Measurements from ENCODE around the gene FBN1.

Gene FBN1

DNA sequence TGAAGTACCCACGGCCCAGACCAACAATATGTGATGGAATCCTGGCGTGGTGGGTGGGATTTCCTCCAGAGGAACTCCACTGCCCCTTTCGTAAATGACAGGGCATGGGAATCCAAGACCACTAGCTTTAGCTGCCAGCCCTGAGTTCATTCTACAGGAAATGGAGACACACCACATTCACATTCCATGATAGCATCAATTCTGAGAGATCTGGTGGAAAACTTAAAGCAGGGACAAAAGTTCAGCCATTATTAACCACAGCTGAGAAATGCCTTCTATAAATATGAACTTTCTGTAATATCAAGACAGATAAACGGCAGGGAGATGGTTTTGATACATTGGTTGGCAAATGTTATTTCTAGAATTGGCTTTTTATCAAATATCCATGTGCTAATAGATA is 98.2 kb downstream of the FBN1 start:
- DNase-seq, result no peak

DNA sequence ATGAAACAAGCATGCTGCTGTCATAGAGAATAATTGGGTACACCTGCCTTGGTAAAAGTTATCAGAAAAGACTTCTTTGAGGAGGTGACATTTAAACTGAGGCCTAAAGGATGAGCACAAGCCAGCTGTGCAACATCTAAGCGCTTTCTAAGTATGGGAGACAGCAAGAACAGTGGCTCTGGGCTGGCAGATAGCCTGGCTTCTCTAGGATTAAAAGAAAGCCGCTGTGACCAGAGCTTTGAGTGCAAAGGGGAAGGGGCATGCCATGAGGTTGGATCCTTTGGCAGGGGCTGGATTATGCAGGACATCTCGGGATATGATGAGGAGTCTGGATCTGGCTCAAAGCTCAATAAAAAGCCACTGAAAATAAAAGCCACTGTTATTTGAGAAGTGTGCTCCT is 99.2 kb downstream of the FBN1 start:
- DNase-seq, result no peak

DNA sequence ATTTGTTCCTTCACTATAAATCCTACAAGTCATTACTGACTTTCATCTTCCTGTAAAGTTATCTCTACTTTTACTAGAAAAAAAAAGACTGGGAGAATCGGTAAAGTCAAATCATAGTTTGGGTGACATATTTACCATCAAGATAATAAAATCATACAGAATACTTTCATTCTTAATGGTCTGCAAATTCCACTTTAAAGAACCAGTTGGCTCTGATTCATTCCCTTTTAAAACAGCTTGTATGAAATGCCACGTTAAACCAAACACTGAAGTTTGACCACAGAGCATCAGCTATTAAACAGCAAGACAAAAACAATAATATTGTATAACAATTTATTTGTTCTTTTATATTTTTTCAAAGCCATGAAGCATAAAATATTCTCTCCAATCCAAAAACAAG is 100.7 kb downstream of the FBN1 start:
- no peak for DNase-seq

DNA sequence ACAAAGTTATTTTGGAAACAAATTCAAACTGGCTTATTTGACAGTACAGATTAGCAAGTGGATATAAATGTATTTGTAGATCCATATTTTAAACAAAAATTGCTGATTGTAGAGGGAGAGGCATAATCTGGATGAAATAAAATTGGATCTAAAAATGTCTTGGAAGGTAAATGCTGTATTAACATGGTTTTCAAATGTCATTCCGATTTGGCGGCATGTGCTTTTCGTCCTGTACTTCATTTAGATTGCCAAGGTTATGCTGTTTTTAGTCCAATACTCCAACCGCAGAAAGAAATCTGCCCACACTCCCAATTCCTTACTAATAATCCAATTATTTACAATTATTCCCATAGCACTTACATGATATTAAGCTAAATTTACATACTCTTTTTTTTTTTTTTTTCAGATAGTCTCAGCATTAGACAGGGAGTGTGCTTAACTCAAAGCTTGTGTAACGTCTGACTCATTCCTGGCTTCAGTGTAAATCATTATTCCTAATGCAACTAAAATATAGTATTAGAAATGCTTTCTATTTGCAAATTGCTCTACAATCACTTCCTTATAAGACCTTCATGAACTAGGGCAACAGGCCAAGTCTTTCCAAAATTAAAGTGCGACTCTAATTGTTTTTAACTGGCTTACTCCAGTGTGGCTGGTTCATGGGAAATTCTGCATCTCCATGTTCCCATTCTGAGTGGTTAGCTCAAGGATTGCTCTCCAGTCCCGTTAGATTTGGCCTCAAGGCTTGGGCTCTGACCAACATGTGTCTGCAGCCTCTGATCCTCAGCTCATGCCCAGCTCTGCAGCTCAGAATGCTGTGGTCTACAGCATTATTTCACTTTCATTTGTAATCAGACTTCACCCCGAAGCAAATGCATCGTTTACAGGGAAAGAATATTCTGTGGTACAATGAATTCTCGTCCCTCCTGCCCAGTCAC is 103.9 kb downstream of the FBN1 start:
- DNase-seq, result no peak

DNA sequence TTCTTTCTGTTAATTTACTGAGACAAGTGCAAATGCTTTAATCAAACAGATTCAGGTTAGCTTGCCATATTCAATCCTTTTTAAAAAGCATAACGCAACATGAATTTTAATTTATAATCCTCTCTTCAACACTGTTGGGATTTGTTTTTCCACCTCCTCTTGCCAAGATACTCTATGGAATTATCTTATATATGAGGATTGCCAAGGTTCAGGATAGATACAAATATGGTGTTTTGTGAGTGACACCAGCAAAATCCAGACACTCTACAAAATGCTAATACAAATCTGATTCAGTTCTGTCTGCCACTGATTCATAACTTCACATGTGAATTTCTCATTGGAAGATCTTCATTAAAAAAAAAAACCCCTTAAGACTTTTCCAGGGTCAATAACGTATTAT is 104.8 kb downstream of the FBN1 start:
- no peak for DNase-seq

DNA sequence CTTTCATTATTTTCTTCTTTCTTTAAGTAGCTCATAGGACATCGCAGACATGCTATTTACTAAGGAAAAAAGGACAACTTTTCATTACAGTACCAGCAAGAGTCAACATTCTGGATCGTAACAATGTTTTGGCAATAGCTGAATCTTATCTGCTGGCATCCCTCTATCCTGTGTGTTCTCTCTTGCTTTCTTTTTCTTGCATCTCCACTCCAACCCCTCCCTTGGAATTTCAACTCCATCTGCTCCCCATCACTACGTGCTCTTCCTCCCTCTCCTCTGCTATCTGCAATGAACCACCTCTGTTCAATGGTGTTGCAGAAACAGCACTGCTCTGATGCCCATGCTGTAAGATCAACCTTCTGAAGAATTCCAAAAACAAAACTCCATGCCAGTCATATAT is 106.6 kb downstream of the FBN1 start:
- DNase-seq, result no peak

DNA sequence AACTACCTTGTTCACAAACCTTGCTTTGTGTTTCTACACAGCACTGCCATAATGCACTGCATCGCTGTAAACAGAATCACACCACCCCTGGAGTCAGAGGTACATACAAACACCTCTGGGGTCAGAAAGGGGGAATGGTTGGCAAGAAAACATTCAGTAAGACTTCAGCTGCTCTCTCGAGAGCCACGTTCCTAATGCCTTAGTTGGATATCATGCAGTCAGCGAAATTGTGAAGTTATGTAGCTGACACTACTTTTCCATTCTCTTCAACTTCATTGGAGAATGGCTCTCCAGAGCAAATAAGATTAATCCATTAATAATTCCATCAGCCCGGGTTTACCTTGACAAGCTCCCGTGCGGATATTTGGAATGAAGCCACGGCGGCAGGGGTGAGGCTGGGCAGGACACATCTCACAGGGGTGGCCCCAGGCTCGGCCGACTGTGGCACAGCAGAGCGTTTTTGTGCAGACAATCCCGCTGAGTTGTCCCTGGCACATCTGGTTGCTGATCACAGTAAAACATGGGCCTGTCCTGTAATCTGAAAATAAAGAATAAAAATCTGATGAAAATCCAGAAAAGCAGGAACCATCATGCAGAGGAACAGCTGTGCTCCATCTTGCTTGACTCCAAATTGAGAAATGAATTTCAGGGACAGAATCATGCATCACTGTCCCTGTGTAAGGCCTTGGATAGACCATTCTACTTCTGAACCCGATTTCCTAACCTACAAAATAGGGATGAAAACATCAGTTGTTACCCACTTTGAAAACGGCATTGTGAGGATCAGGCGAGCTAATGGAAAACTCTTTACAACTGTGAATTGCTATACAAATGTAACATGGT is 108.0 kb downstream of the FBN1 start:
- DNase-seq, result no peak

DNA sequence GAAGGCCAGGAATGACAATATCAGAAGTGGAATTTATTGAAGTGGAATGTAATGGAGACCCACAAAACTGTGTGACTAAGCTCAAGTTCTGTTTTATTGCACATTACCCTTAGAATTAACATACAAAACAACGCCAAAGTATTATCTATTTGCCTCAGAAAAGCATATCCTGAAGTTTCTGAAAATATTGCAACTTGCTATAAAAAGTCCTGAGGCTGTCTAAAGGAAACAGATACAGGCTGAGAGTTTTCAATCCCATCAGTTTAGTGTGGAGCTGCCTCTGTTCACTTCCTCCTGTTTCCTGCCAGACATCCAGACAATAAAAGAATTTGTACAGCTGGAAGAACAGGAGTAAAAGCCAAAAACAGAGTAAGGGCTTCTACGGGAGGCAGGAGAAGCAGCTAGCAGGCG is 108.8 kb downstream of the FBN1 start:
- DNase-seq, result no peak

DNA sequence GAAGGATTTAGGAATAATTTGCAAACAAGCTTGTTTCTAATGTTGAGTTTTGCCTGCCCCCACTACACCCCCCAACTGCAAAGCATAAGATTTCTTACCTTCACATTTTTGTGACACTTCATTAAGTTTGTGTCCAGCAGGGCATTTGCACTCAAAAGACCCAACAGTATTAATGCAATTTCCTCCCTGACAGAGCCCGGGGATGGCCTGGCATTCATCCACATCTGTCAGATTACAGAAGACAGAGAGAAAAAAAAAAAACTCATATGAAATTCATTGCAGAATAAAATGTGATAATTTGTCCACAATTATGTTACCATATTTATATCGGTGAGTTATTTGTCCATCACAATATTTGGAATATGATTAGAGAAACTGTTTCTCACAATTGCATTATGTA is 111.5 kb downstream of the FBN1 start:
- DNase-seq, result no peak

DNA sequence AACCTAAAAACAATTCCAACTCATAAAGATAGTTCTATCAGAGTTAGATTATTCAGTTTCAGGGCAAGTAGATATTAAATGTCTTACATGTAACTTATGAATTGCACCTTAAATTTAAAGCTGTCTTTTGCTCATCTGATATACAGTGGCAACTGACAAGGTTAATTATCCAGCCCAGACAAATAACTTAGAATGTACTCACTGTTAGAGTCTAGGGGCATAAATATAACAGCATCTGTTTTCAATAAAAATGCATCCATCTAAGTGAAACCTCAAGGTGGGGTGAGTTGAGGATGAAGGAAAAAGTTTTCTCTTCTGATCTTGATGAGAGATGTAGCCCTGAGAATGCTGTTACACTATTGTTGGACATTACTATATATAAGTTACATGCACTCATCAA is 112.6 kb downstream of the FBN1 start:
- DNase-seq, result no peak

DNA sequence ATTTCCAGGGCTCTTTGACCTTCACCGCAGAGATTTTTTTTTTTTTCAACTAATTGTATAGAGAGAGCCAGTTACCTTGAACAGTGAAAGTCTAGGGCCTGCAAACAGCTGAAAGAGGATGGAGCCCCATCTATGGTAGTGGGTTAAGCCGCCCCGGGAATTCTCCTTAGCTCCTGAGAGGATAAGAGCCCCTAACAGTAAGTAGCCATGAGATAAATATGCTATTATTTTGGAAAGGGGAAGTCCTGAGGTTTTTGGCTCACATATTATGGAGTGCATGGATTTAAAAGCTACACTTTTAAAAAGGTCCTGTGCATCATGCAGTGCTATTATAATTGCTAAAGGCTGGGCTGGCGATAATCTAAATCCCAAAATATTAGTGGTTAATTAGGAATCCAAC is 115.0 kb downstream of the FBN1 start:
- no peak for DNase-seq

DNA sequence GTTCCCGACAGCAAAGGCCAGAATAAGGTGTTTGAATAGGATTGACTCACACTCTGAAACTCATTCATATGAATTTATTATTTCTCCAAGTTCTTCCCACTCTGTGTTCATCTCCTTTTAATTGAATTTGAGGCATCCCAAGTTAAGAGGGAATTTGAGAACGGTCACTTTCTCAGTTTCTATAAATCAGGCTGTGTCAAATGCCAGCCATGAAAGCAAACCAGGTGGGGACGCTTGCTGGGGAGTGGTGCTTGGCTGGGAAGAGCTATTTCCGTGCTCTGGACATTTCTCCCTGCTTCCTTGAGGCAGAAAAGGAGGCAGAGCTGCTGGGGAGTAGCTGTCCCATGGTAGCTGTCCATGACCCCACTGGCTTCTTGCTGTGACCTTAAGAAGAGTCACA is 116.6 kb downstream of the FBN1 start:
- DNase-seq, result no peak

DNA sequence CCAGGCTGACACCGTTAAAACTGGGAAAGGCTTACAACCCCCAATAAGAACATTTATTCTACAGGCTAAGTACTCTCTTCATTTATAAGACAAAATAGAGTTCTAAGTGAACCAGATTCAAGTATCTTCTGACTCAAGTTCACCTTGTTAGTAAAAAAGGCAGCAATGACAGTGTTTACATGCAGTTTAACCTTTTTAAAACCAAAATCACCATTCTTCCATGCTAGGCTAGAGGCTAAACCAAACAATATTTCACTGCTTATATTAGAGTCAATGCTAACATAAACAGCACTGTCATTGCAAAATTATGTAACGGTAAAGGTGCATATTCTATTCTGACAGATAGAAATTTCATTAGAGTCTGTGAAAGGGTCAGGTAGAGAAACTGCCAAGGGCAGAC is 118.0 kb downstream of the FBN1 start:
- DNase-seq, result no peak

DNA sequence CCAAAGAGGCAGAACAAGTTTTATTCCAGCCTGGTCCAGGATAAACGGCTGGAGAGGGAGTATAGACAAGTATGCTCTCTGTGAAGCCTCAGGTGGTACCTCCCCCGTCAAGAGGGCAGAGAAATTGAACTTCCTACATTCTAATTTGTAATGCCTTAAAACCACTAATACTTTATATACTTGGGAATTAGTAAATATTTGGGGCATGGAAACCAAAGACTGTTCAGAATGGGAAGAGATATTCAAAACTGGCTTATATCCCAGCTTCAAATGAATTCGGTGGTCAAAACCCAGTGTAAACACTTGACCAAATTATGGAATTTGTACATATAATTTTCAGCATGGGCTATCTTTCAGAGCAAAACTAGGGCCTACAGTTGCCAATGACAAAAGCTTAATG is 122.6 kb downstream of the FBN1 start:
- no peak for DNase-seq

DNA sequence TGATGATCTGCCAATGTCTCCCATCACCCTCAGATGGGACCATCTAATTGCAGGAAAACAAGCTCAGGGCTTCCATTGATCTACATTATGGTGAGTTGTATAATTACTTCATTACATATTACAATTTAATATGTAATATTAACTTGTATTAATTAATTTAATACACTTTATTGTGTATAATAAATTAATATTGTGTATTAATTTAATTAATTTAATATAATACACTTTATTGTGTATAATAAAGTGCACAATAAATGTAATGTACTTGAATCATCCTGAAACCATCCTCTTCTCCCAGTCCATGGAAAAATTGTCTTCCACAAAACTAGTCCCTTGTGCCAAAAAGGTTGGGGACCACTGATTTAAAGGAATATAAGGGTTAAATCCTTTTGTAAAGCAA is 123.4 kb downstream of the FBN1 start:
- DNase-seq, result no peak

DNA sequence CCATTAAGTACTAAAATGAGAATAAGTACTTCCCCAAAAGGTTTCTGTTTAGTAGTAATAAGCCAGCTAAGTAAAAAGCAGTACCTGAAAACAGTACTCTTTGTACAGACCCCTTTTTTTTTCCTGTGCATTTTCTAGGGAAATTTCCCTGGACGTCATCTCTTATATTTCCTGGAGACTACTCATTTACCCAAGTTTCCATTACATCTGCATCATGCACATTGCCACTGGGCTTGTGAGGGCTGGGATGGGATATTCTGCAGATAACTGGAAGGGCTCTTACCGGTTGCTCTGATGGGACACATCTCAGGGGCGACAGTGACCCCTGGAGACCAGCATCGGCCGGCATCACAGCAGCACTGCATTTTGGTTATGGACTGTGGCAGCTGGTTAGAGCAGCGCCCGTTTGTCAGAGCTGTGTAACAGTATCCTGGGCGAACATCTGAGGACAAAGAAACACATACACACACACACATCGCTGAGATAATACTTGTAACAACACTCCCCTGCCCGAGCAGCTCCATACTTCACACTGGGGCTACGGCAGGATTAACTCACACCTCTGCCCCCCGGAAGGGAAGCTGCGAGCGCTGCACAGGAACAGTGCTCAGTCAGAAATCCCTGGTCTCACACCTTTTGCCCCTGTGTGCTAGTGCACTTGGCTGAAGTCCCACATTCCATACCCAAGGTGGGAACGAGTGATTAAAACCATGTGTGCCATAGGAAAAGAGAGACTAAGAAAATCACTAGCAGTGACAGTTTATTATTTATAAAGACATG is 124.9 kb downstream of the FBN1 start:
- no peak for DNase-seq

DNA sequence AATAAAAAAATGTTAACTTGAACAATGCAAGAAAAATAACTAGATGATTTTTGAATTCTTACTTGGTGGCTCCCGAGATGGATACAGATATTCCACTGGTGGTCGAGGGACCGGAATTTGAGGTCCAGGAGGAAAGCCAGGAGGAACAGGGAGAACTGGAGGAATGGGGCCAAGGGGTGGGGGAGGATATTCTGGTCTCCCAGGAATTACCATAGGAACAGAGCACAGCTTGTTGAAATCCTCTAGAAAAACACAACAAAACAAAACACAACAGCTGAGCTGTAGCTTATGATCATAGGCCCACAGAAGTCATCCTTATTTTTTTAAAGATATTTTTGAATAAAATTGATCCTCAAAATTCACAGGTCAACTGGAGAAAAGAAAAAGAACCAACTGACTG is 129.4 kb downstream of the FBN1 start:
- DNase-seq, result no peak

DNA sequence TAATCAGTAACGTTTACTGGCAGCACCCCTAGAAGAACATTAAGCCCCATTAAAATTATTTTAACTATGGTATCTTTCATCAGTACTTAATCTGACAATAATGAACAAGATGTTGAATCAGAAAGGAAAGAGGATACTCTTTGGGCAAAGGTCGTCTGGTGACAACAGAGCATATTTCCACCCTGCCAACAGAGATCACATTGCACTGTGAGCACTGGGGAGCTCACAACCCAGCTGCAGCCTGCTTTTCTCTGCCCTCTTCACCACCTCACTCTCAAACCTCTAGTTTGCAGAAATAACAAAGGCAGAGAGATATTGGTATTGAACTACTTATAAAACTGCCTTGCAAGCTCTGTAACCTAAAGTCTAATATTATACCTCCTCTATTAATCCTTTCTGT is 130.0 kb downstream of the FBN1 start:
- DNase-seq, result no peak

DNA sequence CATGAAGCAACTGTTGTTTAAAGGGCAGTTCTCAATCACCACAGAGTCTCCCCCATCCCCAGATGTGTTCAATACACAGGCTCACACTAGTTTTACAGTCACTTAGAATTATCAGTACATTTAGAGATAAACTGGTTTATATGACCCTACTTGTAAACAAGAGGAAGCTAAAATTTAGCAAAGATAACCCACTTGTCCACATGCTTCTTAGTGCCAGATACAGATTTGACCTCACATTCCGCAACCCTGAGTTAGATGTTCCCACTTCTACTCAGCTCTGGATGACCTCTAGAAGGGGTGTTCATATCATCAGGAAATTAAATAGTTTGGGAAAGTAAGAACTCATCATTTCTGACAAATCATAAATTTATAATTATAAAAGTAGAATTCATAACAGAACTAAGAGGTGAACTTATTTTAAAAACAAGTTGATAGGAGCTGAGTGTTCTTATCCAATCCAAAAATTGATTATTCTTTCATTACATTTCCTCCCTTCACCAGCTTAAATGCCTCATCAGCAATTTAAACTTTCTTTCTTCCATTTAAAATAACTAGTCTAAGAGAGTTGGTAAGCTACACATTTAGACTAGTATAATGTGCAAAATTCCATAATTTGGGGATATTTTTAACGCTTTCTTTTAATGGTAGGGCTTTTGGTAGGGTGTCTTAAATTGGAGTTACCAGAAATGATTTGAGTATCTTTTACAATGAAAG is 131.2 kb downstream of the FBN1 start:
- no peak for DNase-seq

DNA sequence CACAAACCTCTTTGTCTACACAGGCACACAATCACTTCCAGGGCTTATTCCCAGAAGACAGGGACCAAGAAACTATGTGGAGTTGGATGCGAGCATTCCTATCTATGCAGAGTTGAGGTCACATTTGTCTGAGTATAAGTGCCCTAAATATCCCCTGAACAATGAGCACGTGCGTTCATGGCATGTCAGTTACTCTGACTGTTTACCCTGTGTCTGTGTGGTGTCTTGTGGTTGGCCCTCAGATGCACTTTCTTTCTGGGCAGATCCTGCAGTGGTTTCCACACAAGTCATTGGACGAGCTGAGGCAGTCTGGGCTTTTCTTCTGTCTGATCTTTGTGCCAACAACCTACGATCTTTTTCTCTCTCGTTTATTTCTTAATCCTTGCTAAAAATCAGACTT is 134.5 kb downstream of the FBN1 start:
- no peak for DNase-seq

DNA sequence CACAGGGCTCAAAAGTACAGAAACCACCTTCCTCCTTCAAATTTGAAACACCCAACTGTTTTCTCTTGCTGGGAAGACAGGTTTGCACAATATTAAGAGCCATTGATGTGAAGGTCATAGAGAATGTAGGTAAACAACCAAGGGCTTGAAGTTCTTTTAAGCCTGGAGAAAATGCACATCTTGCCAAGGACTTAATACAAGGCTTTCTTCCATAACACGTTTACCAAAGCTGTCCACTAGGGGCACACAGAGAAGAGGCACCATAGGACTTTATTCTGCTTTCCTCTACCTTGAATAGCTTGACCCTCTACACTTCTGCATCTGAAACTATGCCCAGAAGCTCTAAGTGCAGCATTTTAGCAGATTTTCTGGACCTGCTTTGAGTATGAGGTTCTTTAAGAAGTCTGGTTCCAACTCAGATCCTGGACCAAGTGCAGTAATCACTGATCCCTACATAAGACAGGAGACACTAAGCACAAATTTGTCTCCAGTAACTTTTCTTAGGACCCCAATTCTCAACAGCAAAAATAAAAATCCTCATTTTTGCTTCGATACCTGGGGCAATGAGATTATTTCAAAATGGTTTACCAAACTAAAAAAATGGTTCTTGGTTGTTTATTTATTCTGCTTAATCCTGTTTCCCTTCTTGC is 138.0 kb downstream of the FBN1 start:
- DNase-seq, result no peak

DNA sequence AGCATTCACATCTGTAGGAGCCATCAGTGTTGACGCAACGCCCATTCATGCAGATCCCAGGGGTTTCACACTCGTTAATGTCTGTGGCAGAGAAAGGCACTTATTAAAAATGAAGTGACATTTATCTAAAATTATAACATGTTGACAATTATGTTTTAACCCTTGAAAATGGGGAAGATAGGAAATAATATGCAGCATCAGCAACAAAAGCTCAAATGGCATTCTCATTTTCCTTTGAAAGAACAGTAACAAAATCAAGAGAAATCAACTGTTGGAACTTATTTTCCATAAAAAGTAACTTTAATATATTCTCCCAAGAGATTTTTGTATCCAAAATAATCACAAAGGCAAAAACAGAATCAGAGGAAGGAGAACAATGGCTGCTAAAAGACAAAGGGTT is 140.4 kb downstream of the FBN1 start:
- no peak for DNase-seq

Measured in NCI-H187 (cell line).